ENCODE results near the gene HES2.
A peak's percentile ranks its signal among the peaks of the same experiment; 100 is the strongest.
"Not testable (repeated sequence)": the region's sequence is repeated elsewhere in the genome, so short reads cannot be mapped to it uniquely, and the experiment has no call there.

Gene HES2

DNA sequence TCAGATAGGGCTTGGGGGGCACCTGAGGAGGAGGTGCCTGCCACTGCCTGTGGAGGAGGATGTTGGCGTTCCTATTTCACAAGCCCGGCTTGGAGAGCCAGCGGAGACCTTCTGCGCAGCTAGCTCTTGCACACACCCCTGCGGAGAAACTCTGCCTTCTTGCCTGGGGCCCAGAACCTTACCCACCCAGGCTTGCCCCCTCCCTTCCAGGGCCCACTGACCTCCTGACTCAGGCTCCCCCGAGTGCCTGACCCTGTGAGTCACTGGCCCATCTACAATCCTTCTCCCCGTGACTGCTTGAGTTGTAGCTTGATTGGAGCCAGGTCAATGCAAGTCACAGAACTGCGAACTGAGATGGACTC lies 3.4 kb downstream of the HES2 start:
- DNase-seq = no peak

DNA sequence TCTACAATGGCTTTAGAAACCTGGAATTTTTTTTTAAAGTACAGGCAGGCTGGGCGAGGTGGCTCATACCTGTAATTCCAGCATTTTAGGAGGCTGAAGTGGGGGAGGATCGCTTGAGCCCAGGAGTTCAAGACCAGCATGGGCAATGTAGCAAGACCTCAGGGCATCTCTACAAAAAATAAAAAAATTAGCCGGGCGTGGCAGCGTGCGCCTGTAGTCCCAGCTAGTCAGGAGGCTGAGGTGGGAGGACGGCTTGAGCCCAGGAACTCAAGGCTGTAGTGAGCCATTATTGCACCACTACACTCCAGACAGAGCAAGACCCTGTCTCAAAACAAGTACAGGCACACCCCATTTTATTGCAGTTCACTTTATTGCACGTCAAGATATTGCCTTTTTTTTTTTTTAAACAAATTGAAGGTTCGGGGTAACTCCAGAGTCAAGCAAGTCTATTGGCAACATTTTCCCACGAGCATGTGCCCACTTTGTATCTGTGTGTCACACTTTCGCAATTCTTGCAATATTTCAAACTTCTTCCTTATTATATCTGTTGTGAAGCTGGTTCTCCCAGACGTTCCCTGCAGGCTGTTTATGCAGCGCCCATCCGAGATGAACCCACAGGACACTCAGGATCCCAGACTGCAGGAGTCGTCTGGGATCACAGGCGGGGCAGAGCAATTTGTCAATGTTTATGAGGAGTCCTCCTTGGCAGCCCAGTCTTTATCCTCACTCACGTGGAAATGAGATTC lies 4.7 kb downstream of the HES2 start:
- no peak for DNase-seq

DNA sequence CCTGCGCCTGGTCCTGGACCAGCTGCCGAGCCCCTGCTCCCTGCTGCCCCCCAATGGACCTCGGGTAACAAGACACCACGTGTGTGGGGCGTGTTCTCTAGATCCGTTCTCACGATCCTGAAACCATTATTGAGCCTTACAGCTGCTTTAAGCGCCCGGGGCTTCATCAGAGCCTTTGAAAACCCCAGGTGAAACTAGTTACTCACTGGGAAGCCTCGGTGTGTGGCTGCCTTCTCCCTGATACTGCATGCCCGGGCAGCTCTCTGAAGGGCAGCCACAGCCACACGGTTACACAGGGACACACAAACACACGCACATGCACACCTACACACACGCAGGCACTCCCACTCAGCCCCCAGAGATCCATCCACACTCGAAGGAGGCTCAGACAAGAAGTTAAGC lies 5.3 kb downstream of the HES2 start:
- DNase-seq = peak; percentile 20

DNA sequence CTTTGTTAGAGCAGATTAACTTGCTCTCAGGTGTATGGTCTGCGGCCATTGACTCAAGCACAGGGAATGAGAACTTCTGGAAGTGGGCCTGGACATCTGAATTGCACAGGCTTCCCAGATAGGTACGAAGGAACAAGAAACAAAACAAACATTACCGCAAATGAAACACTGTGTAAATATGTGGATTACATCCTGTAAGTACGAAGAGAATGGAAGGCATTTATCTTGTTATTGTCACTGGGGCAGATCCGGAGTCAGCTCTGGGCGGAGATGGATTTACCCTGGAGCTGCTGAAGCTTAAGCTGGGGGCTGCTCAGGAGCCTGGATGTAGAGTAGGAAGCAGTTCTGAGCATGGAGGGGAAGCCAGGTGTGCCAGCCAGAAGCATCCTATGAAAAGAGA lies 6.8 kb downstream of the HES2 start:
- no peak for DNase-seq

DNA sequence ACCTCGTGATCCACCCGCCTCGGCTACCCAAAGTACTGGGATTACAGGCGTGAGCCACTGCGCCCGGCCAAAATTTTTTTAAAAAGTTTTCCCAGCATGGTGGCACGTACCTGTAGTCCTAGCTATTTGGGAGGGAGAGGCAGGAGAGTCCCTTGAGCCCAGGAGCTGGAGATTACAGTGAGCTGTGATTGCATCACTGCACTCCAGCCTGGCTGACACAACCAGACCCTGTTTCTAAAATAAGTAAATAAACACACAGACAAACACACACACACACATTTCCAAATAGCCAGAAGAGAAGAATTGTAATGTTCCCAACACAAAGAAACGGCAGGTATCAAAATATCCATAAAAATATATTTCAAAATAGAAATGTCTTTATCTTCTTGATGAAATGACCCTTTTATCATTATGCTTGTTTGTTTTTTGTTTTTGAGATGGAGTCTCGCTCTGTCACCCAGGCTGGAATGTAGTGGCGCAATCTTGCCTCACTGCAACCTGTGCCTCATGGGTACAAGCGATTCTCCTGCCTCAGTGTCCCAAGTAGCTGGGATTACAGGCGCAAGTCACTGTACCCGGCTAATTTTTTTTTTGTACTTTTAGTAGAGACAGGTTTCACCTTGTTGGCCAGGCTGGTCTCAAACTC lies 9.3 kb downstream of the HES2 start:
- no peak for DNase-seq

DNA sequence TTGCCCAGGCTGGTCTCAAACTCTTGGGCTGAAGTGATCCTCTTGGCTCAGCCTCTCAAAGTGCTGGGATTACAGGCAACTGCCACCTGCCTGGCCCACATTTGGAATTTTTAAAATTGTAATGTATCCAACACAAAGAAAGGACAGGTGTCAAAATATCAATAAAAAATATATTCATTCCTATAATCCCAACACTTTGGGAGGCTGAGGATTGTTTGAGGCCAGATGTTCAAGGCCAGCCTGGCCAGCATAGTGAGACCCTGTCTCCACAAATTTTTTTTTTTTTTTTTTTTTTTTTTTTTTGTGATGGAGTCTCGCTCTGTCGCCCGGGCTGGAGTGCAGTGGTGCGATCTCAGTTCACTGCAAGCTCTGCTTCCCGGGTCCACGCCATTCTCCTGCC lies 10.0 kb downstream of the HES2 start:
- no peak for DNase-seq

DNA sequence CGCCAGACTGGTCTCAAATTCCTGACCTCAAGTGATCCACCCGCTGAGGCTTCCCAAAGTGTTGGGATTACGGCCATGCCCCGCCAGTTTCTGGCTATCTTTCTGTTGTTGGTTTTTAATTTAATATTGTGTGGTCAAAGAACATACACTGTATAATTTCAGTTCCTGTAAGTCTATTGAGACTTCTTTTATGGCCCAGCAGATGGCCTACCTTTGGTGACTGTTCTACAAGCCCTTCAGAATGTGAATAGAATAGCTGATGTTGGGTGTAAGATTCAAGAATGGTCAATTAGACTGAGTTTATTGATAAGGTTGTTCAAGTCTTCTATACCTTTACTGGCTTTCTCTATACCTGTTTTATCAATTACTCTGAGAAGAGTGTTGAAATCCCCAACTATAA lies 10.7 kb downstream of the HES2 start:
- DNase-seq = no peak

DNA sequence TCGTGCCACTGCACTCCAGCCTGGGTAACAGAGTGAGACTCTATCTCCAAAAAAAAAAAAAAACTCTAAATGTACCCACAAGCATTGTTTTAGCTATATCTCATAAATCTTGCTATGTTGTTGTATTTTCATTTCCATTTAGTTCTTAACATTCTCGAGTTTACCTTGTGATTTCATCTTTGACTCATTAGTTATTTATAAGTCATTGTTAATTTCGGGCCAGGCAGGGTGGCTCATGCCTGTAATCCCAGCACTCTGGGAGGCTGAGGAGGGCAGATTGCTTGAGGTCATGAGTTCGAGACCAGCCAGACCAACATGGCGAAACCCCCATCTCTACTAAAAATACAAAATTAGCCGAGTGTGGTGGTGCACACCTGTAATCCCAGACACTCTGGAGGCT lies 11.7 kb downstream of the HES2 start:
- no peak for DNase-seq

DNA sequence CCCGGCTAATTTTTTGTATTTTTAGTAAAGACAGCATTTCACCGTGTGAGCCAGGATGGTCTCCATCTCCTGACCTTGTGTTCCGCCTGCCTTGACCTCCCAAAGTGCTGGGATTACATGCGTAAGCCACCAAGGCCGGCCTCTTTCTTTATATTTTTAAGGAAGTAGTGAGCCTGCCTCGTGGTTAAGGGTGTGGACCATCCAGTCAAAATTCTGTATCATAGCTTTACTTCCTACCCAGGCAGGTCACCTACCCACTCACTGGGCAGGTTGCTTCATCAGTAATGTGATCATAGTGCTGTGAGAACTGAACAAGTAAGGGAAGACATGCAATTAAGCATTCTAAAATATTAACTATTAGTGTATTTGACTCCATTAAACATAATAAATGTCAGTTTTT lies 18.0 kb downstream of the HES2 start:
- DNase-seq = no peak

DNA sequence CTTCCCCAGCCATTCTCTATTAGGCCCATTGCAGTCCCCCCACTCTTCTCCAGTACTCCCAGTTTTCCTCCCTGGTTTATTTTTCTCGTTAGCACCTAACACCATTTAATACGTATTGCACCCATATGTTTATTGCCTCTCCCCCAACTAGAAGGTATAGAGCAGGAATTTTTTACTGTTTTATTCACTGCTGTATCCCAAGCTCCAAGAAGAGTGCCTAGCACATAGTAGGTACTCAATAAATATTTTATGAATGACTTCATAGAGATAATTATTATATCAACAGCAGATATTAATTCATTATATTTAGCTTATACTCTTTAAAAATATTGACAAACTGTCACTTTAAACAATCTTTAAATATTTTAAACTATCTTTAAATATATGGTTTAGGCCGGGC lies 20.4 kb downstream of the HES2 start:
- DNase-seq = no peak

DNA sequence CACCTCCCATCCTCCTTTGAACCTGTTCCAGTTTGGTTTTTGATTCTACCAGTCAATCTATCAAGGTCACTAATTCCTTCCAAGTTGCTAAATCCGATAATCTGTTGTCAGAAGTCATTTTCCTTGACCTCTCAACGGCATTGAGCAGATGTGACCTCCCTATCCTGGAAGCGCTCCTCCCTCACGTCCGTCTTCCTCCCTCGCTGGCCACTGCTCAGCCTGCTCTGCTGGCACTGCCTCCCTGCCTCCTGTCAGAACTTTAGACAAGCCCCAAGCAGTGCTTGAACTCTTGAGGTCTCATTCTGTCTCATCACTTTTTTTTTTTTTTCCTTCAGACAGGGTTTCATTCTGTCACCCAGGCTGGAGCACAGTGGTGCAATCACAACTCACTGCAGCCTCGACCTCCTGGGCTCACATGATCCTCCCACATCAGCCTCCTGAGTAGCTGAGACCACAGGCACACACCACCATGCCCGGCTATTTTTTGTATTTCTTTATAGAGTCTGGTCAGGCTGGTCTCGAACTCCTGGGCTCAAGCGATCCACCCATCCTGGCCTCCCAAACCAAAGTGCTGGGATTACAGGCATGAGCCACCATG lies 21.8 kb downstream of the HES2 start:
- DNase-seq = no peak

DNA sequence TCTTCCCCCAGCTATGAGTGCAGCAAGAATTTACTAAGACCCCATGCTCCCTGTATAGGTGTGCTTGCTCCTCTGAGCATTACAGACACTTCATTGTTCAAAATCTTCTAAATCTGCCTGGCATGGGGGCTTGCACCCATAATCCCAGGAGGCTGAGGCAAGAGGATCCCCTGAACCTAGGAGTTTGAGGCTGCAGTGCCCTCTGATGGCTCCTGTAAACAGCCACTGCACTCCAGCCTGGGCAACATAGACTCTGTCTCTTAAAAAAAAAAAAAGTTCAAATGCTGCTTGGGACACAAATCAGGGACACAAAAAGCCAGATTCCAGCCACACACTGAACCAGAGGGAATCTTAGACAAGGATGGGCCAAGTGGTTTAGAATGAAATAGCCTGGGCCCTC lies 22.7 kb downstream of the HES2 start:
- no peak for DNase-seq

DNA sequence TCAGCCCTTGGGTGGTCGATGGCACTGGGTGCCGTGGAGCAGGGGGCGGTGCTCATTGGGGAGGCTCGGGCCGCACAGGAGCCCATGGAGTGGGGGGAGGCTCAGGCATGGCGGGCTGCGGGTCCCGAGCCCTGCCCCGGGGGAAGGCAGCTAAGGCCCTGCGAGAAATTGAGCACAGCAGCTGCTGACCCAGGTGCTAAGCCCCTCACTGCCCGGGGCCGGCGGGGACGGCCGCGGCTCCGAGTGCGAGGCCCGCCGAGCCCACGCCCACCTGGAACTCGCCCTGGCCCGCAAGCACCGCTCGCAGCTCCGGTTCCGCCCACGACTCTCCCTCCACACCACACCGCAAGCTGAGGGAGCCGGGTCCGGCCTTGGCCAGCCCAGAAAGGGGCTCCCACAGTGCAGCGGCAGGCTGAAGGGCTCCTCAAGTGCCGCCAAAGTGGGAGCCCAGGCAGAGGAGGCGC lies 23.9 kb downstream of the HES2 start:
- DNase-seq = not testable (repeated sequence)

DNA sequence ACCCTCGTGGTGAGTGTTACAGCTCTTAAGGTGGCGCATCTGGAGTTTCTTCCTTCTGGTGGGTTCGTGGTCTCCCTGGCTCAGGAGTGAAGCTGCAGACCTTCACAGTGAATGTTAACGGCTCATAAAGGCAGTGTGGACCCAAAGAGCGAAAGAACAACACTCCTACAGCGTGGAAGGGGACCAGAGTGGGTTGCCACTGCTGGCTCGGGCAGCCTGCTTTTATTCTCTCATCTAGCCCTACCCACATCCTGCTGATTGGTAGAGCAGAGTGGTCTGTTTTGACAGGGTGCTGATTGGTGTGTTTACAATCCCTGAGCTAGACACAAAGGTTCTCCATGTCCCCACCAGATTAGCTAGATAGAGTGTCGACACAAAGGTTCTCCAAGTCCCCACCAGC lies 24.6 kb downstream of the HES2 start:
- not testable (repeated sequence) for DNase-seq

DNA sequence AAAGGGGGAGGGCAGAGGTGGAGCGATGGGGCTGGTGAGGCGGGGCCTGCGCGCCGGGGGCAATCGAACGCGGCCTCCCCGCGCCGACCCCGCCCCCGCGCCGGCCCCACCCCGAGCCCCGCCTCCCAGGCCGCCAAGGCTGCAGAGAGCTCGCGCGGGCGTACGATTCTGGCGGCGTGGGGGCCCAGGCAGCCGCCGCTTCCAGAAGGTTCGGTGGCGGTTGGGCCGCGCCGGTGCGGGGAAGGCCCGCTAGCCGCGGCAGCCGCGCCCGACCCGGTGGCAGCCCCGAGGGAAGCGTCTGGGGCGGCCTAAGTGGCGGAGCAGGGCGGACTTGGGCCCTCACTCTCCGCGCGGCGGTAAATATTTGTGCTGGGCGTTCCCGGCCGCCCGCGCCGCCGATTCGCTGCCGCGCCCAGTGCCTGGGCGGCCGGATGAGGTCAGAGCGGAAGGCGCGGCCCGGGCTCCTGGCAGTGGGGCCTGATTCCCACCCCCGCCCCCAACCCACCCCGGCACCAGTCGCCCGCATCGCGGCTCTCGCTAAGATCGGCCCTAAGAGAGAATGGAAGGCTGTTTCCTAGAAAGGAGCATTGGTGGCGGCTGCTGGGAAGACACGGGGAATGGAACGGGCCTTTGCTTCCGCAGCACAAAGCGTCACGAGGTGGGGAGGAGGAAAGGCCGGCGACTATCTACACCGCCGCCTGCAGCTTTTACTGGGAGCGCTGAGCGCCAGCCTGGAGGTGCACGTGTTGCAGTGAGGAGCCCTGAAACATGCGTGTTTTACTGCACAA lies 26.1 kb downstream of the HES2 start, which contains the start of gene ACOT7:
ACOT7 (minus strand) TSS at position 368 of the 788 bp plus-strand sequence. CDS start 368 bp downstream, outside the sequence.
- peak; percentile 85 for DNase-seq

DNA sequence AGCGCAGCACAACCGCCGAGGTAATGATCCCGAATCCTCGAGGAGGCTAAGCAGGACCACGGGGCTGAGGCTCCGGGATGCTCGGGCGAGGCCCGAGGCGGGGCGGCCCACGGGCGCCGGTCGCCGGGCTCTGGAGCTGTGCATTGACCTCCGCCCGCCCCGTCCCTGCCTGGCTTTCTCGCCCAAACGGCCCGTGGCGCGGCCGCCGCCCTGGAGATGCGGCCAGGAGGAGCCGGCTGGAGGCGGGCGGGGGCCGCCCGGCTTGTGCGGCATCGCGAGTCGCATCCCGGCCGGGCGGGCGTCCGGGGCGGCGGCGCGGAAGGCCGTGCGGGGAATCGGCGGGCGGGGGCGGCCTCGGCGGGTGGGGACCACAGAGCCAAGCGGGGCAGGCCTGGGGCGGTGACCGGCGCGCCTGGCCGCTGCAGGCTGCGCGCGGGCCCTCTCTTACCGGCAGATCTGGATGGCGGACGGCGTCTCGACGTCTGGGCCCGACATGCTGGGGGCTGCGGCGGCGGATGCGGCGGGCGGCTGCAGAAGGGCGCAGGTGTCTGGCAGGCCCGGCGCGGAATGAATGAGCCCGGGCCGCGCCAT lies 26.8 kb downstream of the HES2 start:
- no peak for DNase-seq

DNA sequence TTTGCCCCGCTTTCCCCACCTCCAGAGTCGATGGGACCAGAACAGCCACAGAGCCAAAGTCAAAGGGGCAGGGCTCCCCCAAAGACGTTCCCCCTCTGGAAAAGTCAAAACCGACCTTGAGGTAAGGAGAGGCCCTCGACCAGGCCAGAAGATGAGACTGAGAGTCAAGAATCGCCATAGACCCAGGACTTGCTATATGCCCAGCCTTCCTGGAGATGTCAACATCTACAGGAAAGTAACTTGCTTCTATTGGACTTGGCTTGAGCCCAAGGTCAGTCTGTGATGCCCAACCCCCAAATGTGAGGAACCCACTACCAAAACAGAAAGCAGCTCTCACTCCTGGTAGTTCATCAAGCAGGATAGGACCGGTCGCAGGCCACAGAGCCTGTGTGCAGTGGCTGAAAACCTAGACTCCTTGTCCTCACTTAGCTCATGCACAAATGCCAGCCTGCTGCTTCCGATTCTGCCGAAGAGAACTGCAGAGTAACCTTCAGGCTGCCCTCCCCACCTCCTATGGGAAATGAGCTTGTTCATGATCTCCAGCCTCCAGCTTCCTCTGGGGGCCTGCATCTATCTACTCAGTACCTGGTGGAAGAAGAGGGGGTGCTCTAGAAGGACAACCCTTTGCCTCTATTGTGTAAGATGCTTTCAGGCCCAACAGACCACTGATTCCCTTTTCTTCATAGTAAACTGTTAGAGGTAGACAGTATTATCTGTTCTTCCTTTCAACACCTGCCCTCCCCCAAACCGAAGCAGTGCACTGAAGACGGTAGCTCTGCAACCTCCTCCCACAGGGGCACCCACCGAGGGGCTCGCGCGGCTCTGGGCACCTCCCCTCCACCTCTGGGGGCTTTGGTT lies 27.5 kb downstream of the HES2 start:
- no peak for DNase-seq

DNA sequence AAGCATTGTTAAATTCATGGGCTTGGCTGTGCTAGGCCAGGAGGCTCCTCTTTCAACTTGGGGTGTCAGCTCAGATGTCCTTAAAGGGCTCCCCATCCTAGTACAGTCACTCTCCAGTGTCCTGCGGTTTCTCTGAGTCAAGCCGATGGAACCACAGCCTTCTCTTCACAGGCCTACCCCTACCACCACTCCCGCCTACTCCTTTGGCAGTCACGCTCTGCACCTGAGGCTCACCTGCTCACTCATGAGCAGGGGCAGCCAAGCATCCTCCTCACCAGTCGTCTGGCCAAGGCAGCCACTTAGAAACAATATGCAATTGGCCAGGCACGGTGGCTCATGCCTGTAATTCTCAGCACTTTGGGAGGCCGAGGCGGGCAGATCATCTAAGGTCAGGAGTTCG lies 29.7 kb downstream of the HES2 start:
- DNase-seq = no peak

DNA sequence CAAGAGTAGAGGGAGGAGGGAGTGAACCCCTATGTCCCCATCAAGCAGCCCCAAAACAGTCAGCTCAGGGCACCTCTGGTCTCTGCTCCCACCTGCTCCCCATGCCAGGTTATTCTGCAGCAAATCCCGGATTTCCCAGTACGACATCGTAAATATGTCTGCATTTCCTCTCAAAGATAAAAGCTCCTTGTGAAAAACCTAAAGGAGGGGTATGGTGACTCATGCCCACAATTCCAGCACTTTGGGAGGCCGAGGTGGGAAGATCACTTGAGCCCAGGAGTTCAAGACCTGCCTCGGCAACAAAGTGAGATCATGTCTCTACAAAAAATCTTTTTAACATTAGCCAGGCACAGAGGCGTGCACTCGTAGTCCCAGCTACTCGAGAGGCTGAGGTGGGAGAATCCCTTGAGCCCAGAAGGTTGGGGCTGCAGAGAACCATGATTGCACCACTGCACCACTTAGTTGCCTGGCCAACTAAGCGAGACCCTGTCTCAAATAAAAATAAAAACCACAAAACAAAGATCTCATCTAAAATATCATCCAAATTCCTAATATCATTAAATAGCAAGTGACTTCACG lies 33.3 kb downstream of the HES2 start:
- DNase-seq = no peak

DNA sequence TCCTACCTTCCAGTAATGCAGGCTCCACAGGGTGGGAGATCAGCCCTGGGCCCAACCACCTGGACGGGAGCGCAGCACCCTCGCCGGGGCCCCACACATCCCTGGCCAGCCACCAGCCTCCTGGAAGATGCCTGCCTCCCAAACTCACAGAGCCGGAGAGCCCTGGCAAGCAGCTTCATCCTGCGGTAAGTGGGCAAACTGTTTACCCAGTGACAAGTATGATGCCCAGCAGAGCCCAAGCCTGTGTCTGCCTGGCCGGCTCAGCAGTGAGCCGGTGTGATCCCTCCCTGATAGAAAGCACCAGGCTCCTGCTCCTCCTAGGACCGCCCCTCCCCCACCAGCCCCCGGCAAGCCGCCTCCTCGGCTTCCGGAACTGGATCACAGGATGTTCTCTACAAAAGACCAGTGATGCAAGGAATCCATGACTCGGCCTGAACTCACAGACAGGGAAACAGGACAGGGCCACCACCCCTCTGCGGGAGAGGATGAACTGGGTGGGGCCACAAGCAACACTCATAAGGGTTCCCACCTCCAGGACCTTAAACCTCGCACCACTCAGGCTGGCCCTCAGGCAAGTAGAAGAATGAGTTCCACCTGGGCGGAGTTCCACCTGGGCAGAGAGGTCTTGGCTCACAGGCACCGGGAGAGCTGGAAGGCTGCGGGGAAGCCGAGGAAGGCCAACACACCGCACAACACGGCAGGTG lies 34.1 kb downstream of the HES2 start:
- DNase-seq = no peak

DNA sequence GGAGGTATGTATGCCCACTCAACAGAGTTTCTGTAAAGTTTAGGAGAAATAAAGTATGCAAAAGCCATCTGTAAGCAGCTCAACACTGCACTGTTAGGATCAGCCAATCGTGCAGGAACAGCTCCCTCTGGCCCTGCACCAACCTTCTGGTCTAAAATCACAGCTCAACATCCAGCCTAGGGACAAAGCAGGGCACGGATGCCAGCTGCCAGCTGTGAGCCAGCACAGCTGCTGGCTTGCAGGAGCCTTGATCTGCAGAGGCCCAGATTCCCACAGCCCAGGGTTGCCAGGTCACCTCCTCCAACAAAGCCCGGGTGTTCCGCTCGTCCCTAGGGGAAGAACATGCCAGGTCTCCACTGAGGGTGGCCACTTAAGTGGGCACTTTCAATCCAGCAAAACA lies 34.8 kb downstream of the HES2 start:
- no peak for DNase-seq
